Subcutaneous abdominal adipose tissue (tissue), 5 donors: ENCODE measurements around the gene MKS1.

ENCODE experiments used
- H3K27ac ChIP-seq: one replicate; pipeline ENCODE4 v1.7.0; 2013; ENCODE audit warnings: low read depth, mild to moderate bottlenecking, inconsistent platforms, low read length, moderate library complexity
- H3K27me3 ChIP-seq, 5 donors: one replicate each; pipeline ENCODE4 v1.7.0; 2013; ENCODE audit warnings: low read length in 5 of 5, inconsistent platforms in 1 of 5; ENCODE audit not compliant: control insufficient read depth in 5 of 5, insufficient read depth in 4 of 5
- H3K36me3 ChIP-seq, 5 donors: one replicate each; pipeline ENCODE4 v1.7.0; 2013; ENCODE audit warnings: low read length in 5 of 5; ENCODE audit not compliant: control insufficient read depth in 5 of 5, insufficient read depth in 5 of 5
- H3K4me1 ChIP-seq, 5 donors: one replicate each; pipeline ENCODE4 v1.7.0; 2013; ENCODE audit warnings: low read length in 5 of 5, mild to moderate bottlenecking in 3 of 5, moderate library complexity in 1 of 5; ENCODE audit not compliant: control insufficient read depth in 5 of 5, insufficient read depth in 5 of 5
- H3K4me3 ChIP-seq, 5 donors: one replicate each; pipeline ENCODE4 v1.7.0; 2013; ENCODE audit warnings: low read length in 5 of 5, low read depth in 1 of 5
- H3K9ac ChIP-seq, 5 donors: one replicate each; pipeline ENCODE4 v1.7.0; 2013; ENCODE audit warnings: low read length in 5 of 5, mild to moderate bottlenecking in 4 of 5, moderate library complexity in 3 of 5
- H3K9me3 ChIP-seq, 5 donors: one replicate each; pipeline ENCODE4 v1.7.0; 2013; ENCODE audit warnings: low read length in 5 of 5; ENCODE audit not compliant: control insufficient read depth in 5 of 5
- donor health status: healthy.
- donor health status: healthy.
- donor health status: healthy.
- donor health status: healthy.
- donor health status: healthy.

The MKS1 gene

GRCh38 chr17:58207451-58207850 is 11.6 kb downstream of the MKS1 start:
- Histone ChIP-seq H3K36me3 (peaks cover 18 to 69% (median 56%) of the 10 kb centered on the region in 5 donors), H3K9me3 (no peaks in the 10 kb centered on the region), H3K9ac (no peak overlapping the region), H3K27me3 (no peaks in the 10 kb centered on the region), H3K4me1 (no peaks in the 10 kb centered on the region), H3K4me3 (no peak overlapping the region), H3K27ac (no peak overlapping the region)

DNA sequence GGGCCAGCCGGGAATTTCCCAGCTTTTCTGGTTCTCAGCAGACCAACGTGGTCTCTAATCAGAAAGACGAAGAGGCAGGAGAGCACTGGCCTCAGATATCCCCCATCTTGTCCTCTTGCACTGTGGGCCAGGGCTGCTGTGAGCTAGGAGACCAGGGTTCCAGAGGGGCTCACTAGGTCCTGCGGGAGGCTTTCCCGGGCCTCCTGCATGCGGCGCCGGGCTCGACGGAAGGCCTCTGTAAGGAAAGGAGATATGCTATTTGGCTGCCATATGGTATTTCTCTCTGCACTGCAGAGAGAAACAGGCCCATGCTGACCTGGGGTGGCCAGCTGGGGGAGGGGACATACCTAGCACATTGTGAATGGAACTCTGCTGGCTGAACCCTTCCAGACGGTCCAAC is 13.1 kb downstream of the MKS1 start:
- Histone ChIP-seq H3K4me3 (no peak overlapping the region), H3K9ac (no peak overlapping the region), H3K27me3 (no peaks in the 10 kb centered on the region), H3K36me3 (peaks cover 14 to 57% (median 48%) of the 10 kb centered on the region in 5 donors), H3K4me1 (no peaks in the 10 kb centered on the region), H3K9me3 (no peaks in the 10 kb centered on the region), H3K27ac (no peak overlapping the region)

DNA sequence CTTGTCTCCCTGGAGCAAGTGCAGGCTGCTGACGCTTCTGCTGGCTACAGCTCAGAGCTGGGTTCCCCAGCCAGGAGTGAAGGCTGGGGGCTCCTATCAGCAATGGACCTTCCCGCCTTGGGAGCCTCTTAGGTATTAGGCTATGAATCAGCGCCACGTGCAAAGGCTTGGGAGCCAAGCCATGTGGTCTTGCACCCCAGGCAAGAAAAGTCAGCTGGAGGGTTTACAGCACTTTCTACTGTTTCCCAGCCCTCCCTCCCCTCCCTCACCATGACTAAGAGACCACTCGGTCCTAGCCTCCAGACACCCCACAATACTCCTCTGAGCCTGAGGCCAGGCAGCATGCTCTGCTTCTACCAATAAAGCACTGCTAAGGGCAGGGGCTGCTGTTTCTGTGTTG is 14.3 kb downstream of the MKS1 start:
- Histone ChIP-seq H3K4me3 (no peak overlapping the region), H3K27me3 (peaks cover 0 to 6% (median 0%) of the 10 kb centered on the region in 5 donors), H3K9me3 (no peaks in the 10 kb centered on the region), H3K36me3 (peaks cover 7 to 46% (median 37%) of the 10 kb centered on the region in 5 donors), H3K27ac (no peak overlapping the region), H3K4me1 (no peaks in the 10 kb centered on the region), H3K9ac (no peak overlapping the region)

- H3K36me3 ChIP-seq = peaks cover 0 to 31% (median 23%) of the 10 kb centered on the region in 5 donors
- peaks cover 0 to 14% (median 5%) of the 10 kb centered on the region in 5 donors for H3K27me3 ChIP-seq
- no peak overlapping the region for H3K4me3 ChIP-seq
- no peaks in the 10 kb centered on the region for H3K4me1 ChIP-seq
- no peak overlapping the region for H3K9ac ChIP-seq
- H3K9me3 ChIP-seq = no peaks in the 10 kb centered on the region
- no peak overlapping the region for H3K27ac ChIP-seq
Observed at GRCh38 chr17:58202859-58203258, 16.2 kb downstream of the MKS1 start.

- Histone ChIP-seq H3K27me3 (peaks cover 6 to 22% (median 11%) of the 10 kb centered on the region in 5 donors), H3K4me3 (no peak overlapping the region), H3K27ac (no peak overlapping the region), H3K9ac (no peak overlapping the region), H3K9me3 (no peaks in the 10 kb centered on the region), H3K4me1 (no peaks in the 10 kb centered on the region), H3K36me3 (peaks cover 0 to 5% (median 0%) of the 10 kb centered on the region in 5 donors)
Observed at GRCh38 chr17:58200024-58200633, 18.9 kb downstream of the MKS1 start.

GRCh38 chr17:58196610-58197009 is 22.4 kb downstream of the MKS1 start:
- H3K9ac ChIP-seq = no peak overlapping the region
- peaks cover 6 to 27% (median 16%) of the 10 kb centered on the region in 5 donors for H3K27me3 ChIP-seq
- no peaks in the 10 kb centered on the region for H3K36me3 ChIP-seq
- H3K27ac ChIP-seq = no peak overlapping the region
- H3K4me3 ChIP-seq = no peak overlapping the region
- no peaks in the 10 kb centered on the region for H3K4me1 ChIP-seq
- H3K9me3 ChIP-seq = no peaks in the 10 kb centered on the region

DNA sequence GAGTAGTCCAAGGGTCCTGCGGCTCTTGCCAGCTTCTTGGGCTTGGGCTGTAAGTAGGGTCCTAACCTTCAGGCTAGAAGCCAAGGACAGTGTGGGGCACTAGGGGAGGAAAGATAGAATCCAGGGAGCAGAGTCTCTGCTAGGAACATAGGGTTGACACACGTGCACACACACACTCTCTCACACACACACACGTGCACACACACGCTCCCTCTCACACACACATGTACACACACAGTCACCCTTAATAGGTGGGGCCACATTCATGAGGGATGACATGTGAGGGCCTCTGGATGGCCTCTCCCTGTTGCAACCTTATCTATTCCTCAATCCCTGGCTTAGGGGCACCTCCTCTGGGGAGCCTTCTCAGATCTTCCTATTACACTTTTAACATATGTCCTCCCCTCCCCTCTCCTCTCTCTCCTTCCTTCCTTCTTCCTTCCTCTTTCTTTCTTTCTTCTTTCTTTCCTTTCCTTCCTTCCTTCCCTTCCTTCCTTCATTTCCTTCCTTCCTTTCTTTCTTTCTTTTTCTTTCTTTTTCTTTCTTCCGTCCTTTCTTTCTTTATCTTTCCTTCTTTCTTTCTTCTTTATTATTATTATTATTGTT is 23.4 kb downstream of the MKS1 start:
- no peak overlapping the region for H3K4me3 ChIP-seq

GRCh38 chr17:58193641-58194255 is 25.3 kb downstream of the MKS1 start:
- no peak overlapping the region for H3K9ac ChIP-seq
- no peak overlapping the region for H3K4me3 ChIP-seq
- H3K27ac ChIP-seq = no peak overlapping the region
- no peaks in the 10 kb centered on the region for H3K9me3 ChIP-seq
- peaks cover 4 to 38% (median 30%) of the 10 kb centered on the region in 5 donors for H3K27me3 ChIP-seq
- no peaks in the 10 kb centered on the region for H3K36me3 ChIP-seq
- peaks cover 4 to 10% (median 8%) of the 10 kb centered on the region in 5 donors for H3K4me1 ChIP-seq

More for the DNA sequence above, 23.4 kb downstream of the MKS1 start:
- H3K9me3 ChIP-seq = no peaks in the 10 kb centered on the region
- H3K36me3 ChIP-seq = no peaks in the 10 kb centered on the region
- H3K27me3 ChIP-seq = peaks cover 6 to 30% (median 22%) of the 10 kb centered on the region in 5 donors
- H3K27ac ChIP-seq = no peak overlapping the region
- H3K9ac ChIP-seq = no peak overlapping the region
- no peaks in the 10 kb centered on the region for H3K4me1 ChIP-seq

DNA sequence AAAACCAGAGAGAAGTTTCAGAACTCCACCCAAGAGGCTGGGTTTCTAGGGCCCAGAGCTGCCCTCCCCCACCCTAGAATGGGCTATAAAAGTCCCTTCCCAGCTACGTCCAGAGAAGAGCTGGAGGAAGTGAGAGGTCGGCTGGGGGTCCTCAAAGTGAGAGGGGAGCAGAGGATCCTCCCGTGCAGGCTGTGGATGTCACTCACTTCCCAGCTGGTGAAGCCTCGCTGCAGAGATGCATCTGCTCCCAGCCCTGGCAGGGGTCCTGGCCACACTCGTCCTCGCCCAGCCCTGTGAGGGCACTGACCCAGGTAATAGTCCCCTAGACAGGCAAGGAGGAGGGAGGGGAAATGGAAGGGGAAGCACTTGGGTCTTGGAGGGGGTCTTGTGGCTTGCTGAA is 26.4 kb downstream of the MKS1 start, which contains the start of gene EPX:
TSS of gene EPX (plus strand) at position 115 of the 400 bp plus-strand sequence. CDS start at position 236, 121 bp downstream.
- peaks cover 4 to 38% (median 25%) of the 10 kb centered on the region in 5 donors for H3K27me3 ChIP-seq
- H3K36me3 ChIP-seq = no peaks in the 10 kb centered on the region
- H3K9me3 ChIP-seq = no peaks in the 10 kb centered on the region
- H3K4me1 ChIP-seq = peaks cover 4 to 10% (median 8%) of the 10 kb centered on the region in 5 donors
- no peak within 1 kb of the TSS for H3K27ac ChIP-seq
- no peak within 1 kb of the TSS for H3K9ac ChIP-seq
- H3K4me3 ChIP-seq = no peak within 1 kb of the TSS
